Stimulated activated CD8-positive, alpha-beta memory T cell treated with anti-CD3 and anti-CD28 coated beads, Interleukin-12 subunit alpha, Interleukin-12 subunit beta, amount 100 ng/mL, for 24 hours (primary cell): ENCODE measurements around the gene SH3GLB1.
"Not testable (repeated sequence)": the region's sequence is repeated elsewhere in the genome, so short reads cannot be mapped to it uniquely, and the experiment has no call there.

ENCODE experiments used
- DNase-seq: peaks from one replicate; pipeline ENCODE4 v3.0.0-alpha.2; 2020; ENCODE audit errors: extremely low read depth

Gene SH3GLB1

GRCh38 chr1:86704458-86704971 is at the start of gene SH3GLB1:
Gene SH3GLB1 (plus strand): TSS chr1:86704576. CDS start chr1:86704900, 324 bp downstream.
- peak; percentile 68 for DNase-seq

DNA sequence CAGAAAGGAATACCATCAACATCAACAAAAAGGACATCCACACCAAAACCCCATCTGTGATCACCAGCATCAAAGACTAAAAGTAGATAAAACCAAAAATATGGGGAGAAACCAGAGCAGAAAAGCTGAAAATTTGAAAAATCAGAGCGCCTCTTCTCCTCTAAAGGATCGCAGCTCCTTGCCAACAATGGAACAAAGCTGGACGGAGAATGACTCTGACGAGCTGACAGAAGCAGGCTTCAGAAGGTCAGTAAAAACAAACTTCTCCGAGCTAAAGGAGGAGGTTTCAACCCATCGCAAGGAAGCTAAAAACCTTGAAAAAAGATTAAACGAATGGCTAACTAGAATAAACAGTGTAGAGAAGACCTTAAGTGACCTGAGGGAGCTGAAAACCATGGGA is 46.0 kb upstream of the SH3GLB1 start:
- DNase-seq = not testable (repeated sequence)

GRCh38 chr1:86666368-86666767 is 38.0 kb upstream of the SH3GLB1 start:
- no peak for DNase-seq

GRCh38 chr1:86687595-86687994 is 16.8 kb upstream of the SH3GLB1 start:
- no peak for DNase-seq

DNA sequence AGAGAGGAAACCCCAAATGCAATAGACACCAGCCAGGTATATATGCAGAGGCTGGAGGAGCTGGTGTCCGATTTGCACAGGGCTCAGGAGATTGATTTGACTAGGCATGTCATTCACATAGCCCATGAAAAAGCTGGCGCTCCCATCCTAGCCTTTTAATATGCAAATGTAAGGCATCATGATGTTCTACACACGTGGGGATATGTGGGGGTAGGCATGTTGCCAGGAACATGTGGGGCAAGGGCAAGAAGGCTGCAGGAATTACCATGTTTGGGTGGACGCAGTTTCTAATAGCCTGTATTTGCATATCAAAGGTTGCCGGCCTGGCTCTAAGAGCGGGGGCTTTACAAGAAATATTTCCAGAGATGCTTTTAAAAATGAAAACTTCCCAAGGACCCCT is 11.7 kb upstream of the SH3GLB1 start:
- DNase-seq = no peak

DNA sequence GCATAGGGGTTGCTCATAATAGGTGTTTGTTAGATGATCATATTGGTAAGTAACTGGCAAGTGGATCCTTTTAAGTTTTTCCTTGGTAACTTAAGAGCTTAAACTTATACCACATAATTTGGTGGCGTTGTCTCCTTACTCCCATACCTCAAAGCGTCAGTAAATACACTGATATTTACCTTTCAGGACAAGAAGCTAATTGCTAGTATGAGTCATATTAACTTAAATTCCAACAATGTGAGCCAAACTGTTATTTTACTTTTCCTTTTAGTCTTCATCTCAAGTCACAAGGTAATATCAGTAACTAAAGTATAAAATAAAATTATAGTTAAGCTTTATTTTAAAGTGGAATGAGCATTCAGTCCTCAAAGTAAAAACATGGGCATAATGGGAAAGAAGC is 9.0 kb upstream of the SH3GLB1 start:
- no peak for DNase-seq

GRCh38 chr1:86696522-86696921 is 7.9 kb upstream of the SH3GLB1 start:
- DNase-seq = no peak

DNA sequence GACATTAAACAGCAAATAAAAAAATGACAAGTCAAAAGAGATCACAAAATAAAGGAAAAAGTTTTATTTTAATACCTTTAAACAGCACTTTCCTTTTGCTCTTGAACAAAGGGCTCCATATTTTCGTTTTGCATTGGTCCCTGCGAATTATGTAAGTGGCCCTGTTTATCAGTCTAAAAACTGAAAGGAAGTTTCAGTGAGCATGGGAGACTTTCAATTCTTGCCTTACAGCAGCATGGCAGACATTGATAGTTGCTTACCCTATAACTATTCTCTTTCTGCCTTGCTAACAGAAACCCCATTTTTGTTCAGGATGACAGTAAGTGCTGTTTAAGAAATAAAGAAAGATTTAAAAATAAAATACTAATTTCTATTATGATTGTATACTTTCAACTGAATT is 5.2 kb upstream of the SH3GLB1 start:
- DNase-seq = no peak

DNA sequence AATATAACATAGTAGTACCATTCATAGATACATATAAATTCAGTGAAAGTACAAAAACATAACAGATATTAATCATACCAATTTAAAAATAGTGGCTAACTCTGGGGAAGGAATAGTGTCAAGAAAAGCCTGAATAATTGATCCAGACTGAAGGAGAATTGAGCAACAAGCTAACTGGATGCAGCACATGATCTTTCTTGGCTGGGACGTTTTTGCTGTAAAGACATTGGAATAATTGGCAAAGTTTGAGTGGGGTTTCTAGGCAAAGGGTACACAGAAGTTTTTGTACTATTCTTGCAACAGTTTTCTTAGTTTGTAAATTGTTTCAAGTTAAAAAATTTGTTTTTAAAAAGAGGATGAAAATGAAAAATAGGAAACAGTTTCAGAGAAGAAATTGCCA is 2.6 kb upstream of the SH3GLB1 start:
- DNase-seq = no peak

- DNase-seq = not testable (repeated sequence)
Measured at GRCh38 chr1:86702954-86703494, 1.4 kb upstream of the SH3GLB1 start.

DNA sequence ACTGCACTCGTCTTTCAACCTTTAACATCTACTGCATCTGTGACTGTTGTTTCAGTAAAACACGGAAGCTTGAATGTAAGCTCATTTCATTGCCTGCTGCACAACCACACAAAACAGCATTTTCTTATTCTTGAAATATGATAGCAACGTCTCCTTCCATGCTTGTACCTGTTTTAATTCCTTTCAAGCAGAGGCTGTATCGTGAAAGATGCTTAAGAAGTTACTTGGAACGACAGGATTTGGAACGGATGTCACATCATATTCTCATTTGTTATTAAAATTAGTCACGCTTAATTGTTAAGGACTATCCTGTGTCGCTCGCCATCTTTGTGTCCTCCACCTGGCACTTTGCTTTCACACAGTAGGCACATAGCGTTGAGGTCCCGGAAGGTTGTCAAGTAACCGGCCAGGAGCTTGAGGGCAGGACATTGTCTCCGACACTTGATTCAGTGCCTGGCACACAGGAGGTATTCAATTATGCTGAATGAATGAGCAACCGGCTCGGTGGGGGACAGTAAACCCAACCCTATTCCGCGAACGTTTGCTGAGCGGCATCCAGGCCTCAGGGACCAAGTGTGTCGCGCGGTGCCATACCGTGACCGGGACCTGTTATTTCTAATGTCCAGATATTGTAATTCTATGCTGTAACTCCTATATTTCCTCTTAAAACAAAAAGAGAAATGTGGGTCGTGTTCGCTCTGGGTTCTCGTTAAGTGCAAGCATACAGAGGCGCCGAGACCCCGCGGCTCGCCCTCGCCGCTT is 499 bp upstream of the SH3GLB1 start:
- DNase-seq = peak; percentile 14

DNA sequence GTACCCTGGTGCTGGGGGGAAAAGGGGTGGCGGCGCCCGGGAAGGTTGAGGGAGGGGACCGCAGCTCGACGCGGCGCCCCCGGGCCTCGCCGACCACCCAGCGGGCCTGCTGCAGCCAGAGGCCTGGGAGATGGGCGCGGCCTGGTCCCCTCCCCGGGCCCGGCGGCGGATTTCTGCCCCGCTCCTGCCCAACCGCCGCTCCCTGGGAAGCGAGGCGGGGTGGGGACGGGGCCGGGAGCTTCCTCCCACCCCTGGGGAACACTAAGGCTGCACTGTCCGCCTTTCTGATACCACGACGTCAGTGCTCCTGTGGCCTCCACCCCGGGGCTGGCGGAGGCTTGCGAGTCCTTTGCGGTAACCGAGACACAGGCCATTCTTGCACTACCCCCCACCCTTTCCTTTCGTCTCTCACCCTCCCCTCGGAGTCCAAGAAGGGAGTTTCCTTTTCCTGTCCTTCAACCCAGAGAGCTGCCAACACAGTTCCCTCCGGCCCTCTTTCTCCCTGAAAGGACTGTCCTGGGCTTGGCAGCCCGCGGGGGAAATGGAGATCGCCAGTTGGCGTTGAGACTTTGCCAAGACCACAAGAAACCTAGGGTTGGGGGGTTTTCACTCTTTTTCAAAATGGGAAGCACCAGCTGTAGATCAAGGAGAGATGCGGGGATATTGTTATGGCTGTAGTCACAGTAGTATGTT is 742 bp downstream of the SH3GLB1 start:
- peak; percentile 5 for DNase-seq

- DNase-seq = no peak
Measured at GRCh38 chr1:86705665-86705985, 1.2 kb downstream of the SH3GLB1 start.

- no peak for DNase-seq
Measured at GRCh38 chr1:86706018-86706635, 1.8 kb downstream of the SH3GLB1 start.

GRCh38 chr1:86708920-86709319 is 4.5 kb downstream of the SH3GLB1 start:
- DNase-seq = no peak

DNA sequence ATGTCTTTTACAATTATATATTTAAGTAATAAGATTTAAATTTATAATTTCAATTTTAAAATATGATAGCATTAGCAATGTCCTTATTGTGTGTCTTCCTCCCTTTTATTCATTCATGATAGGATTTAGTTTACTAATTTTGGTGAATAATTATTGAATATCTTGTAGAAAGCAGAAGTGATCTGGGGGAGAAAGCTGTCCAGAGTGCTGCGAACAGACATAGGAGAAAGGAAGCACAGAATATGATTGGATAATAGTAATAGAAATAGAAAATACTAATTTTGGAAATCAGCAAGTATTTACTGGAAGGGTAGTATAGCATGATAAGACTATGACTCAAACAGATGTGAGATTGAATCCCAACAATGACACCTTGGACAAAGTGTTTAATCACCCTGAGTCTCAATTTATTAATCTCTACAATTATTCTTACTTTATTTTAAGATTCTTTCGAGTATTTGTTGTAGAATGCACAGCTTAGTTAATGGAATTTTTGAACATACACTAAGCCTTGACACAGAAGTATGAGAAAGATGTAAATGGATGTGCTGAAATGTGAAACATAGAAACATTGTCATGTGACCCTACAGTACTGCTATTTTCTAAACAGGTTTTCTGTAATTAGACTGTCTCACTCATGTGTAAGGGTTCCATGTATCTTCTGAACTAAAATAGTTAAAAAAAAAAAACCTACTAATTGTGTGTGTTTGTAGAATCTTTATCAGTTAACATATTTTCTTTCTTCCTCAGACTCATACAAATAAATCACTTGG is 7.9 kb downstream of the SH3GLB1 start:
- DNase-seq = no peak

DNA sequence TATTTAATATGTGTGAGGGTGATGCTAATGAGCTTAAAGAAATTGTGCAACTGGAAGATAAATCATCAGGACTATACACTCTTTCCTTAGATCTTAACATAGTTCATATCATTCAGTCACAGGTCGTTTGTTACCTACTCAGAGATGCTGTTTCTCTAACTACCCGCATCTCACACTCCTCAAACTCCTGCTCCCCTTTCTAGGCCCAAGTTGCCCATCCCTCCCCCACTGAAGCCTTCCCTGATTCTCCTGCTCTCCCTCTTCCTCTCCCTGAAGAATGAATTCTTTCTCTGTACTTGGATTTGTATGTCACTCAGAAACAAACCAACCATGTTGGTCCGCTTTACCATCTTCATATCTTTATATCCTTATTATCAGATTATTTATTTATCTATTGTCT is 9.1 kb downstream of the SH3GLB1 start:
- no peak for DNase-seq

DNA sequence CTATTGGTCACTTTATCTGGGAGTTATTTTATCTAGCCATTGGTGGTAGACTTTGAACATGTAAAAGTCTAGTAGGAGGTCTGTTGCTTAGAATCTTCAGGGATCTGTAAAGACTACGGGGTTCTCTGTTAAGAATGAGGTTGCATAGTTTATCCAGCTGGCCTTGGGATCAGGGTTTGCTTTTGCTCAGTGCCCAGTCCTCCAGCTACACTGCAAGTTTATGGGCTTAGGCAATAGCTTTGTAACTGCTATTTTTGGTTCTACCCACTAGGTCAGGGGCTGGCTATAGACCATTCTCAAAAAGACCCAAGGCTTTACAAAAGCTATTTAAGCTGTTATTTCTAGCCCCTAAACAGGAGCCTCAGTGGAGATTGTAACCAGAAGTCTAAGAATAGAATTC is 9.8 kb downstream of the SH3GLB1 start:
- DNase-seq = no peak

DNA sequence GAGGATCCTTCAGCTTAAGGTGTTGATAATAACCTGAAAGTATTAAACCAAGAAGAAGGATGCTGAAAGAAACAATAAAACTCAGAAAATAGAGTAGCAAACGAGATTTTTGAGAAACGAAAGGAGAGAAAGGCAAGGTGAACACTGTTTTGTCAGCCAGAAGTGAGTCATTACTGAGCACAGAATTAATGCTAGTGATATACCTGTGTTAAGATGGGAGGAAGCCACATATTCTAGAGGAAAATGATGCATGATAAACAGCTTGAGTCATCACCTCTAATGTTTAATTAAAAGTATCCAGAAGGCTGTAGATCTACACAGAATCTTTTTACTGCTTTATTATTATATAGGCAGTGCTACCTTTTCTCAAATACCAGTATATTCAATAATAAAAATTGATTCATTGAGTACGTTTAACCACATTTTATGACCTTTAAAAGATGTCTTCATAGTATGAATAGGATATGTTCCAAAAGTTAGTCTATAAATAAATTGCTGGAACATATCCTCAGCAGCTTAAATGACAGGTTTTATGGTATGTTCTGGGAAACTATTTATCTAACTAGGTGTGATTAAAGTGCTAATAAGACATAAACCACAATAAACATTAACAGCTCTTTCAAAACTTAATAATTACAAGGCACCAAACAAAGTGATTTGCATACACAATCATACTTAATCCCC is 10.3 kb downstream of the SH3GLB1 start:
- no peak for DNase-seq

DNA sequence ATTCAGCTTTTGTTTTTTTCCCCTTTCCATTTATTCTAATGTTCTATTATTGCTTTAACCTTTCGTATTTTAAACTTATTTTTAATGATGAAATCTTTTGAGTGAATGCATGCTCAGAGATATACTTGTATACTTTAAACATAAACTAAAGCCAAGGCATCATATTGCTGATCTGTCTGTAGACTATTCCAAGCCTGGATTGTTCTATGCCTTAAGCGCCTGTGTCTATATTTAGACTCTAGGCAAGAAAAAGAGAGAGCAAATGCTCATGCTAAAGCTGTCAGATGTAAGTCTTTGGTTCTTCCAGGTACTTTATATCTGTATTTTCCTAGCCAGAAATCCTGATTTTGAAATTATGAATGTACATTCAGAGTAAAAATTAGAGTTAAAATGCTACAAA is 14.4 kb downstream of the SH3GLB1 start:
- no peak for DNase-seq

DNA sequence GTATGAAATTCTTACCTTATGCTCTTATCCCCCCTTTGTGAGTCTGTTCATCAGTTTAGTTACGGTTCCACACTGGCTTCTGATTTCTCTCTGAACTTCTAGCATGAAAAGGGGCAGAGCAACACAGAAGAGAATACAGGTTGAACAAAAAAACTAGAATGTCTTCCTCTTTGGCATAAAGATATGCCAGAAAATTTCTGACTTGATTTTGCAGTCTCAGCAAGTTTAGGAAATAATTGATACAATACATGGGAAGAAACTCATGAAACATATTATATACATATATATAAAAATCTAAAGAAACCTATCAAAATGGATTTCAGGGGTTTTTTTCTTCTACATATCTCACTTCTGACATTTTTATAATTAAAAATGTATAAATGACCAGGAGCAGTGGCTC is 27.0 kb downstream of the SH3GLB1 start:
- no peak for DNase-seq
